ENCODE data around the gene PTGER4. TPM values are rescaled to one million over a fixed set of nuclear protein-coding genes. Genes with fewer than 3 reads are reported as not detected.

PTGER4 gene
- total RNA-seq, 1 experiment from 2014 or later = 0.16 TPM

GRCh38 chr5:40648150-40648549 lies 31.6 kb upstream of the PTGER4 start:
- ChIA-PET CTCF (no interaction called here), POLR2A (no interaction called here)
- Histone ChIP-seq H3K9me3 (no peaks in the 10 kb centered on the region), H3K4me1 (no peaks in the 10 kb centered on the region), H3K36me3 (ENCODE audit: control insufficient read depth, insufficient read depth, low read length) (no peaks in the 10 kb centered on the region), H3K4me3 (ENCODE audit: low read depth, low read length) (no peak overlapping the region), H3K27me3 (replicated peaks; ENCODE audit: control insufficient read depth, insufficient read depth, low read length) (no peaks in the 10 kb centered on the region)
- H3K36me3 Mint-ChIP-seq (ENCODE audit: insufficient read depth, unreplicated experiment) = no peaks in the 10 kb centered on the region
- no peaks in the 10 kb centered on the region for H3K4me1 Mint-ChIP-seq (ENCODE audit: low read depth, unreplicated experiment)
- H3K9me3 Mint-ChIP-seq (ENCODE audit: unreplicated experiment) = no peaks in the 10 kb centered on the region
- no peak for TF ChIP-seq CTCF (IDR thresholded peaks at IDR 0.05; ENCODE audit: insufficient read depth in 1 of 2, low read depth in 1 of 2, low read length in 1 of 2, severe bottlenecking in 1 of 2, unreplicated experiment in 1 of 2)
- no peak overlapping the region for H3K4me3 Mint-ChIP-seq (ENCODE audit: unreplicated experiment)
- H3K27ac Mint-ChIP-seq (ENCODE audit: unreplicated experiment) = no peak overlapping the region
- intact Hi-C loops (cut with micrococcal nuclease; ENCODE audit: unreplicated experiment) = no loop called here
- H3K27me3 Mint-ChIP-seq (ENCODE audit: insufficient read depth, unreplicated experiment) = no peaks in the 10 kb centered on the region
- no TSS peak for BruUV-seq (replicated peaks)
- no peak for DNase-seq

GRCh38 chr5:40649463-40650030 lies 30.2 kb upstream of the PTGER4 start:
- no peaks in the 10 kb centered on the region for H3K9me3 ChIP-seq
- ChIA-PET POLR2A (no interaction called here), CTCF (no interaction called here)
- peaks cover 3% of the 10 kb centered on the region for H3K27me3 Mint-ChIP-seq (ENCODE audit: insufficient read depth, unreplicated experiment)
- no peak overlapping the region for H3K4me3 ChIP-seq (ENCODE audit: low read depth, low read length)
- H3K9me3 Mint-ChIP-seq (ENCODE audit: unreplicated experiment) = no peaks in the 10 kb centered on the region
- H3K27me3 ChIP-seq (replicated peaks; ENCODE audit: control insufficient read depth, insufficient read depth, low read length) = no peaks in the 10 kb centered on the region
- H3K27ac Mint-ChIP-seq (ENCODE audit: unreplicated experiment) = no peak overlapping the region
- no peak for DNase-seq
- no peak for TF ChIP-seq CTCF (IDR thresholded peaks at IDR 0.05; ENCODE audit: insufficient read depth in 1 of 2, low read depth in 1 of 2, low read length in 1 of 2, severe bottlenecking in 1 of 2, unreplicated experiment in 1 of 2)
- no peaks in the 10 kb centered on the region for H3K4me1 Mint-ChIP-seq (ENCODE audit: low read depth, unreplicated experiment)
- H3K36me3 ChIP-seq (ENCODE audit: control insufficient read depth, insufficient read depth, low read length) = no peaks in the 10 kb centered on the region
- no peaks in the 10 kb centered on the region for H3K4me1 ChIP-seq
- intact Hi-C loops (cut with micrococcal nuclease; ENCODE audit: unreplicated experiment) = no loop called here
- H3K36me3 Mint-ChIP-seq (ENCODE audit: insufficient read depth, unreplicated experiment) = no peaks in the 10 kb centered on the region
- H3K4me3 Mint-ChIP-seq (ENCODE audit: unreplicated experiment) = no peak overlapping the region
- BruUV-seq (replicated peaks) = no TSS peak

GRCh38 chr5:40651201-40651600 lies 28.5 kb upstream of the PTGER4 start:
- Mint-ChIP-seq H3K27ac (ENCODE audit: unreplicated experiment) (no peak overlapping the region), H3K4me1 (ENCODE audit: low read depth, unreplicated experiment) (no peaks in the 10 kb centered on the region), H3K27me3 (ENCODE audit: insufficient read depth, unreplicated experiment) (peaks cover 3% of the 10 kb centered on the region), H3K4me3 (ENCODE audit: unreplicated experiment) (no peak overlapping the region), H3K9me3 (ENCODE audit: unreplicated experiment) (no peaks in the 10 kb centered on the region), H3K36me3 (ENCODE audit: insufficient read depth, unreplicated experiment) (no peaks in the 10 kb centered on the region)
- TF ChIP-seq CTCF (IDR thresholded peaks at IDR 0.05; ENCODE audit: insufficient read depth in 1 of 2, low read depth in 1 of 2, low read length in 1 of 2, severe bottlenecking in 1 of 2, unreplicated experiment in 1 of 2) = no peak
- Histone ChIP-seq H3K27me3 (replicated peaks; ENCODE audit: control insufficient read depth, insufficient read depth, low read length) (no peaks in the 10 kb centered on the region), H3K9me3 (no peaks in the 10 kb centered on the region), H3K4me3 (ENCODE audit: low read depth, low read length) (no peak overlapping the region), H3K36me3 (ENCODE audit: control insufficient read depth, insufficient read depth, low read length) (no peaks in the 10 kb centered on the region), H3K4me1 (no peaks in the 10 kb centered on the region)
- intact Hi-C loops (cut with micrococcal nuclease; ENCODE audit: unreplicated experiment) = no loop called here
- DNase-seq = no peak
- ChIA-PET CTCF (no interaction called here), POLR2A (no interaction called here)
- no TSS peak for BruUV-seq (replicated peaks)

All from Caco-2 (cell line).